BE2C (cell line): ENCODE measurements around the gene ABHD4.
"Not testable (repeated sequence)": the region's sequence is repeated elsewhere in the genome, so short reads cannot be mapped to it uniquely, and the experiment has no call there.

Experiments
- DNase-seq: peaks from one replicate; pipeline ENCODE4 v3.0.0-alpha.2; 2020
- H3K27me3 ChIP-seq: fragments of 250-450 bp; sonication (Bioruptor Pico); 2 replicates; pipeline ENCODE4 v1.5.1; 2020; ENCODE audit warnings: mild to moderate bottlenecking
- H3K36me3 ChIP-seq: fragments of 250-450 bp; sonication (Bioruptor Pico); 2 replicates; pipeline ENCODE4 v1.5.1; 2020; ENCODE audit warnings: mild to moderate bottlenecking
- H3K4me1 ChIP-seq: fragments of 250-450 bp; sonication (Bioruptor Pico); 2 replicates; pipeline ENCODE4 v1.5.1; 2020
- H3K4me3 ChIP-seq: 2 replicates; pipeline ENCODE4 v1.5.1; 2011; ENCODE audit warnings: low read depth, low read length
- H3K9me3 ChIP-seq: fragments of 250-450 bp; sonication (Bioruptor Pico); 2 replicates; pipeline ENCODE4 v1.5.1; 2020
- CTCF ChIP-seq: IDR thresholded peaks from 2 replicates; pipeline ENCODE4 v1.5.1; 2012; ENCODE audit warnings: mild to moderate bottlenecking, low read depth, low read length

Gene ABHD4

GRCh38 chr14:22626590-22626989 lies 28.5 kb downstream of the ABHD4 start:
- Histone ChIP-seq H3K4me3 (no peak overlapping the region), H3K9me3 (no peaks in the 10 kb centered on the region), H3K36me3 (no peaks in the 10 kb centered on the region), H3K4me1 (no peaks in the 10 kb centered on the region), H3K27me3 (peaks cover 39% of the 10 kb centered on the region)
- no peak for DNase-seq
- no peak for TF ChIP-seq CTCF

DNA sequence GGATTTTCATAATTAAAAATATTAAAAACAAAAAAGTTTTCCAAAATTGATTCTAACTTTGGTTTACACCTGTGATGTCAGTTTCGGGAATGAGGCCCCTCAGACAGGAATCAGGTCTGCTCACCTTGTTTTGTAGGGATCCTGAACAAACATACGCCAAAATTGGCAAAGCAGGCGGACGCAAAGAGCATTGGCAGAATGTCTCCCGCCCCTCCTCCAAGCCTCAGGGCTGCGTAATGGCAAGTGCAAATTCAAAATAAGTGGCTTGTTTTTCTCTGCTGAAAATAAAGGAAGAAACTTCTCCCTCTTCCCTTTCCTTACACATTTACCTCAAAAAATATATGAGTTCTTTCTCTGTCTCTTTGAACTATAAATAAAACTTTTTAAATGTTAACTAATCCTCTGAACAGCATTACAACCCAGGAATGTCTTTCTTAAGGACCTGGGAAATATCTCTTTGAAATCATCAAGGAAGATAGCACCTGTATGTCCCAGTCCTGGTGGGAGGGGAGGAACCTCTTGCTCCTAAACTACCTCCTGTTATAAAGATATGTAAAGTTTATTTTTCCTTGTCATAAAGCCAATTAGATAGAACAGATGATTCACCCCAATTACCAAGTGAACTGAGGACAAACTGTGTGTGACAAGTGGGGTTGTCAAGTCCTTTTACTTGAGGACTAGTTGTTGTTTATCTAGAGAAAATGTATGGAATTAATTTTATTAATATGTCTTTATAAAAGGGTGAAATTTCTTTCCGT lies 29.6 kb downstream of the ABHD4 start:
- no peaks in the 10 kb centered on the region for H3K9me3 ChIP-seq
- no peak overlapping the region for H3K4me3 ChIP-seq
- no peak for DNase-seq
- TF ChIP-seq CTCF = no peak
- H3K27me3 ChIP-seq = peaks cover 41% of the 10 kb centered on the region
- no peaks in the 10 kb centered on the region for H3K36me3 ChIP-seq
- H3K4me1 ChIP-seq = no peaks in the 10 kb centered on the region

GRCh38 chr14:22629361-22629760 lies 31.3 kb downstream of the ABHD4 start:
- DNase-seq = no peak
- Histone ChIP-seq H3K4me3 (no peak overlapping the region), H3K27me3 (peaks cover 49% of the 10 kb centered on the region), H3K9me3 (no peaks in the 10 kb centered on the region), H3K4me1 (no peaks in the 10 kb centered on the region), H3K36me3 (no peaks in the 10 kb centered on the region)
- no peak for TF ChIP-seq CTCF

DNA sequence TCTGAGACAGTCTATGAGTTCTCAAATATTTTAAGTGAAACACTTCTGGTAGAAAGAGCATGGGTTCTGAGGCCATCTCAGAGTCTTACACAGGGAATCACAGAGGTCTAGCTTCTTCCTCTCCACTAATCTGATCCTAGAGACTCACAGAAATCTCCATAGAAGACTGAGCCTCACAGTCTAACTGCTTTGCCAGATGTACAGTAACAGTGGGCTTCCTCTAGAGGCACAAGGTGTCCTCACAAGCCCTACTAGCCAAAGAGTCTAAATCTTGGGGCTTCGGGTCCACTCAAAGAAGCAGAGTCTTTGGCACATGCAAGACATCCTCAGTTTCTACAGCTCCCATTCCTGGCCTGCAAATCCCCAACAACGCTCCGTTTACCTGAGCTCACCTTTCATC lies 32.0 kb downstream of the ABHD4 start:
- no peak for DNase-seq
- Histone ChIP-seq H3K4me3 (no peak overlapping the region), H3K4me1 (no peaks in the 10 kb centered on the region), H3K27me3 (peaks cover 49% of the 10 kb centered on the region), H3K9me3 (no peaks in the 10 kb centered on the region), H3K36me3 (no peaks in the 10 kb centered on the region)
- no peak for TF ChIP-seq CTCF

GRCh38 chr14:22630486-22630885 lies 32.4 kb downstream of the ABHD4 start:
- Histone ChIP-seq H3K4me3 (no peak overlapping the region), H3K9me3 (no peaks in the 10 kb centered on the region), H3K4me1 (no peaks in the 10 kb centered on the region), H3K36me3 (no peaks in the 10 kb centered on the region), H3K27me3 (peaks cover 51% of the 10 kb centered on the region)
- no peak for TF ChIP-seq CTCF
- DNase-seq = no peak

GRCh38 chr14:22634233-22634900 lies 36.3 kb downstream of the ABHD4 start:
- Histone ChIP-seq H3K27me3 (peaks cover 22% of the 10 kb centered on the region), H3K4me3 (no peak overlapping the region), H3K9me3 (no peaks in the 10 kb centered on the region), H3K4me1 (no peaks in the 10 kb centered on the region), H3K36me3 (no peaks in the 10 kb centered on the region)
- no peak for TF ChIP-seq CTCF
- no peak for DNase-seq

GRCh38 chr14:22635980-22636379 lies 37.9 kb downstream of the ABHD4 start:
- not testable (repeated sequence) for H3K36me3 ChIP-seq, DNase-seq, H3K9me3 ChIP-seq, H3K4me3 ChIP-seq, H3K4me1 ChIP-seq
- peaks cover 14% of the 10 kb centered on the region for H3K27me3 ChIP-seq
